Endodermal cell (in vitro differentiated cells): ENCODE measurements around the gene TRMT1. TPM values are rescaled to one million over a fixed set of nuclear protein-coding genes. Genes with fewer than 3 reads are reported as not detected.

Experiments
- DNase-seq: peaks from one replicate; pipeline ENCODE4 v3.0.0-alpha.2; 2017
- H3K27ac ChIP-seq: 2 replicates; pipeline ENCODE4 v1.5.1; 2013; ENCODE audit warnings: mild to moderate bottlenecking, low read depth, low read length, moderate library complexity
- H3K27me3 ChIP-seq: 2 replicates; pipeline ENCODE4 v1.6.1; 2013; ENCODE audit warnings: mild to moderate bottlenecking, low read length, moderate library complexity; ENCODE audit not compliant: insufficient read depth, control insufficient read depth, poor library complexity, severe bottlenecking
- H3K36me3 ChIP-seq: 2 replicates; pipeline ENCODE4 v1.7.0; 2013; ENCODE audit warnings: mild to moderate bottlenecking, low read length, moderate library complexity; ENCODE audit not compliant: control insufficient read depth, insufficient read depth
- H3K4me1 ChIP-seq: one replicate; pipeline ENCODE4 v1.7.0; 2013; ENCODE audit warnings: low read length; ENCODE audit not compliant: control insufficient read depth, insufficient read depth
- H3K4me3 ChIP-seq: 2 replicates; pipeline ENCODE4 v1.5.1; 2013; ENCODE audit warnings: mild to moderate bottlenecking, low read length, moderate library complexity
- H3K9ac ChIP-seq: 2 replicates; pipeline ENCODE4 v1.6.1; 2013; ENCODE audit warnings: mild to moderate bottlenecking, low read length, moderate library complexity; ENCODE audit not compliant: poor library complexity, severe bottlenecking; ENCODE audit errors: extremely low read depth
- H3K9me3 ChIP-seq: 2 replicates; pipeline ENCODE4 v1.6.1; 2013; ENCODE audit warnings: mild to moderate bottlenecking, low read length, moderate library complexity; ENCODE audit not compliant: control insufficient read depth
- H3K27ac Mint-ChIP-seq: 2 replicates; pipeline ENCODE4 v1.8.0; 2020; ENCODE audit warnings: mixed read lengths
- H3K27me3 Mint-ChIP-seq: 2 replicates; pipeline ENCODE4 v1.8.0; 2021; ENCODE audit warnings: mild to moderate bottlenecking, mixed read lengths; ENCODE audit not compliant: insufficient read depth
- H3K36me3 Mint-ChIP-seq: 2 replicates; pipeline ENCODE4 v1.8.0; 2020; ENCODE audit warnings: low read depth, mixed read lengths
- H3K4me1 Mint-ChIP-seq: 2 replicates; pipeline ENCODE4 v1.8.0; 2020; ENCODE audit warnings: mixed read lengths
- H3K4me3 Mint-ChIP-seq: 2 replicates; pipeline ENCODE4 v1.8.0; 2020; ENCODE audit warnings: mild to moderate bottlenecking, moderate library complexity, mixed read lengths
- H3K9me3 Mint-ChIP-seq: 2 replicates; pipeline ENCODE4 v1.8.0; 2020; ENCODE audit warnings: mild to moderate bottlenecking, mixed read lengths
- WGBS, 2 experiments: methylation state at CpG; one replicate each; pipeline versions ENCODE4 v1.1.5 to v1.1.7; 2013; ENCODE audit warnings: missing lambda C conversion rate in 2 of 2, mixed read lengths in 1 of 2; ENCODE audit not compliant: insufficient coverage in 1 of 2, insufficient read length in 1 of 2; 5-methylcytosine and 5-hydroxymethylcytosine counted together
- total RNA-seq, 2 donors: library from RNA; stranded (reverse); fragmentation: NEBNext Ultra II Directional in 1 of 2; extraction: Animal tissue kit (Norgen Biotek cat#: 25700) in 1 of 2; gene quantifications; 2 replicates in 1 of 2; 3 replicates in 1 of 2; pipeline ENCODE4 v1.2.1, GENCODE V29; 2021
- TF ChIP-seq, protein P1 (sequence below): fragments of 200-600 bp; sonication (generic); conservative IDR thresholded peaks from 2 replicates; pipeline ENCODE4 v1.5.0; 2021; ENCODE audit warnings: antibody characterized with exemption, mild to moderate bottlenecking

The TRMT1 gene
- total RNA-seq, 2 donors from 2014 or later, result 51.3 to 66.2 TPM

GRCh38 chr19:13089857-13090507 is 26.6 kb downstream of the TRMT1 start:
- H3K36me3 ChIP-seq, result no peaks in the 10 kb centered on the region
- H3K4me3 ChIP-seq, result no peak overlapping the region
- Mint-ChIP-seq H3K4me3 (no peak overlapping the region), H3K27me3 (peaks cover 58% of the 10 kb centered on the region), H3K27ac (no peak overlapping the region), H3K36me3 (no peaks in the 10 kb centered on the region), H3K4me1 (peaks cover 18% of the 10 kb centered on the region), H3K9me3 (no peaks in the 10 kb centered on the region)
- no peak overlapping the region for H3K27ac ChIP-seq
- peaks cover 16% of the 10 kb centered on the region for H3K4me1 ChIP-seq
- TF ChIP-seq, protein P1, sequence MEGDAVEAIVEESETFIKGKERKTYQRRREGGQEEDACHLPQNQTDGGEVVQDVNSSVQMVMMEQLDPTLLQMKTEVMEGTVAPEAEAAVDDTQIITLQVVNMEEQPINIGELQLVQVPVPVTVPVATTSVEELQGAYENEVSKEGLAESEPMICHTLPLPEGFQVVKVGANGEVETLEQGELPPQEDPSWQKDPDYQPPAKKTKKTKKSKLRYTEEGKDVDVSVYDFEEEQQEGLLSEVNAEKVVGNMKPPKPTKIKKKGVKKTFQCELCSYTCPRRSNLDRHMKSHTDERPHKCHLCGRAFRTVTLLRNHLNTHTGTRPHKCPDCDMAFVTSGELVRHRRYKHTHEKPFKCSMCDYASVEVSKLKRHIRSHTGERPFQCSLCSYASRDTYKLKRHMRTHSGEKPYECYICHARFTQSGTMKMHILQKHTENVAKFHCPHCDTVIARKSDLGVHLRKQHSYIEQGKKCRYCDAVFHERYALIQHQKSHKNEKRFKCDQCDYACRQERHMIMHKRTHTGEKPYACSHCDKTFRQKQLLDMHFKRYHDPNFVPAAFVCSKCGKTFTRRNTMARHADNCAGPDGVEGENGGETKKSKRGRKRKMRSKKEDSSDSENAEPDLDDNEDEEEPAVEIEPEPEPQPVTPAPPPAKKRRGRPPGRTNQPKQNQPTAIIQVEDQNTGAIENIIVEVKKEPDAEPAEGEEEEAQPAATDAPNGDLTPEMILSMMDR, result no peak
- no peak overlapping the region for H3K9ac ChIP-seq
- DNase-seq, result no peak
- H3K9me3 ChIP-seq, result no peaks in the 10 kb centered on the region
- WGBS, 2 experiments, result 71 to 96% methylated on average over 4 to 11 of the region's 12 CpGs
- peaks cover 26% of the 10 kb centered on the region for H3K27me3 ChIP-seq

DNA sequence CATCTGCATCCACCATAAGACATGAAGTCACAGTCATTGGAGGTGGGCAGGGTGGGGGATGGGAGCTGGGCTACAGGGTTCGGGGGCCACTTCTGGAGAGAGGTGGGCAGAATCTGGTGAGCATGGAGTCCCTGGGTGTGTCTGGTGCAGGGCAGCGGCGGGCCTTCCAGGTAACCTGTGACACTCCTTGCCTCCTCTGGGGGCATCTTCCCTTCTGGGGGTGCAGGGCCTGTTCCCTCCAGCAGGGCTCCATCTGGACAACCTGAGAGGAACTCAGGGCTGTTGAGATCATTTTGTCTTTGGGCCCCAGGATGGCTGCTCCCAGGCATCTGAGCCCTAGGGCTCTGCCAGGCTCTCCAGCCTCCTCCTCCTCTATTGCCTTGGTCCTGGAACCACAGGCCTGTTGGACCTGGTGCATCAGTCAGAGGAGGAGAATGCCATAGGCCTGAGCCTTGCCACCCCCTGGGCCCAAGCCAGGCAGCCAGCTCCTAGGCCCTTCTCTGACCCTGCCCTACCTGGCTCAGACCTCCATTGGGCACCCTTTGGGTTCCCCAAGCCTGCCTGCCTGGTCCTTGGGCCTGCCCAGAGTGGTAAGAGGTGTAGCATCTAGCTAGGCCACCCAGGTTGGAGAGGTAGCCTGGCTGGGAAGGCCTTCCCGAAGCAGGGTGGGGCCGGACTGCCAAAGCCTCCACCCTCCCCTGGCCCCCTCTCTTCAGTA is 27.2 kb downstream of the TRMT1 start:
- Mint-ChIP-seq H3K9me3 (no peaks in the 10 kb centered on the region), H3K27ac (no peak overlapping the region), H3K4me3 (no peak overlapping the region), H3K36me3 (no peaks in the 10 kb centered on the region), H3K27me3 (peaks cover 54% of the 10 kb centered on the region), H3K4me1 (peaks cover 15% of the 10 kb centered on the region)
- no peak overlapping the region for H3K4me3 ChIP-seq
- no peaks in the 10 kb centered on the region for H3K36me3 ChIP-seq
- TF ChIP-seq, protein P1, result peak; percentile 82
- H3K27me3 ChIP-seq, result peaks cover 20% of the 10 kb centered on the region
- no peak overlapping the region for H3K9ac ChIP-seq
- 83 to 95% methylated on average over 4 to 5 of the region's 5 CpGs for WGBS, 2 experiments
- peaks cover 16% of the 10 kb centered on the region for H3K4me1 ChIP-seq
- peak; percentile 85 for DNase-seq
- H3K9me3 ChIP-seq, result no peaks in the 10 kb centered on the region
- no peak overlapping the region for H3K27ac ChIP-seq

DNA sequence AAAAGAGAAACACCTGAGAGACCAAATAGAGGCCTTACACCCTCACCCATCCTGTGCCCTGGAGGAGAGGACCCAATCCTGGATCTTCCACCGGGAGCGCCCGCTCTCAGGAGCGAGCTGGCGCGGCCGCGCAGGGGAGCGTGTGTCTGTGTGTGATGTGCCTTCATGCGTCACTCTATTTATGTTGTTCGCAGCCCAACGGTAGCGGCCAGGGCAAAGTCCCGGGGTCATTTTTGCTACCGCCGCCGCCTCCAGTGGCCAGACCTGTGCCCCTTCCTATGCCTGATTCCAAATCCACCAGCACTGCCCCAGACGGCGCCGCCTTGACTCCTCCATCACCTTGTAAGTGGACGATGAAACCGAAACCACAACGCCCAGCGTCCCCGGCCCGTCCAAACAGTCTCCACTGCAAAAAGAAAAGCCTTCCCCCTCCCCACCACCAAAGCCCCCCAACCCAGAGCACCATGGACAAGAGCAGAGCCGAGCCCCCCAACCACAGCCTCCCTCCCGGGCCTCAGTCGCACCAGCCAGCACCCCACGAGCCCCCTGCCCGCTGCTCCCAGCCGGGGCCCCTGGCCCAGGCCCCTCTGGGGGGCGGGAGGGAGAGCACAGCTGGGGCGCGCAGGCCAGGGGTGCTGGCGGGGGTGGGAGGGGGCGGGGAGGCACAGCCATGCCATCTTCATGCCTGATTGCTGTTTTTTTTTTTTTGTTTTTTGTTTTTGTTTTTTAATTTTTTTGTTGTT is 28.6 kb downstream of the TRMT1 start:
- Mint-ChIP-seq H3K9me3 (no peaks in the 10 kb centered on the region), H3K4me3 (no peak overlapping the region), H3K36me3 (no peaks in the 10 kb centered on the region), H3K27me3 (peaks cover 48% of the 10 kb centered on the region), H3K27ac (no peak overlapping the region), H3K4me1 (peaks cover 11% of the 10 kb centered on the region)
- Histone ChIP-seq H3K9ac (no peak overlapping the region), H3K4me3 (no peak overlapping the region), H3K27me3 (peaks cover 15% of the 10 kb centered on the region), H3K36me3 (no peaks in the 10 kb centered on the region), H3K27ac (no peak overlapping the region), H3K9me3 (no peaks in the 10 kb centered on the region), H3K4me1 (peaks cover 16% of the 10 kb centered on the region)
- 91 to 94% methylated on average over 5 to 33 of the region's 37 CpGs for WGBS, 2 experiments
- TF ChIP-seq, protein P1, result no peak
- no peak for DNase-seq
